ENCODE data around the gene MARCHF7.
"Not testable (repeated sequence)": the region's sequence is repeated elsewhere in the genome, so short reads cannot be mapped to it uniquely, and the experiment has no call there.

MARCHF7 gene

GRCh38 chr2:159712143-159712928 is at the start of gene MARCHF7:
MARCHF7 (plus strand) TSS chr2:159712506; CDS start chr2:159729023, 16,517 bp downstream.
- peak within 1 kb of the TSS; percentile 100 for H3K4me3 Mint-ChIP-seq
- H3K9me3 Mint-ChIP-seq = no peaks in the 10 kb centered on the region
- peaks cover 34% of the 10 kb centered on the region for H3K36me3 Mint-ChIP-seq (ENCODE audit: low read depth)
- H3K27ac Mint-ChIP-seq = peak within 1 kb of the TSS; percentile 81 to 100 (median 100)
- no peaks in the 10 kb centered on the region for H3K27me3 Mint-ChIP-seq (ENCODE audit: low read depth)
- peak; percentile 36 to 61 (median 40) for TF ChIP-seq CTCF (IDR thresholded peaks at IDR 0.05; ENCODE audit: unreplicated experiment in 3 of 3)
- H3K4me1 Mint-ChIP-seq = peaks cover 37% of the 10 kb centered on the region

GRCh38 chr2:159667423-159667822 is 44.9 kb upstream of the MARCHF7 start:
- not testable (repeated sequence) for H3K27ac Mint-ChIP-seq; H3K4me1 Mint-ChIP-seq; H3K9me3 Mint-ChIP-seq; H3K27me3 Mint-ChIP-seq (ENCODE audit: low read depth); H3K4me3 Mint-ChIP-seq
- H3K36me3 Mint-ChIP-seq (ENCODE audit: low read depth) = peaks cover 29% of the 10 kb centered on the region

- peaks cover 25% of the 10 kb centered on the region for H3K36me3 Mint-ChIP-seq (ENCODE audit: low read depth)
- H3K27me3 Mint-ChIP-seq (ENCODE audit: low read depth) = no peaks in the 10 kb centered on the region
- no peaks in the 10 kb centered on the region for H3K4me1 Mint-ChIP-seq
- no peak overlapping the region for H3K4me3 Mint-ChIP-seq
- H3K27ac Mint-ChIP-seq = no peak overlapping the region
- H3K9me3 Mint-ChIP-seq = peaks cover 6% of the 10 kb centered on the region
- no peak for TF ChIP-seq CTCF (IDR thresholded peaks at IDR 0.05; ENCODE audit: unreplicated experiment in 3 of 3)
Measured at GRCh38 chr2:159671047-159671446, 41.3 kb upstream of the MARCHF7 start.

- no peaks in the 10 kb centered on the region for H3K27me3 Mint-ChIP-seq (ENCODE audit: low read depth)
- H3K4me1 Mint-ChIP-seq = peaks cover 2% of the 10 kb centered on the region
- peak; percentile 21 to 40 (median 38) for TF ChIP-seq CTCF (IDR thresholded peaks at IDR 0.05; ENCODE audit: unreplicated experiment in 3 of 3)
- H3K9me3 Mint-ChIP-seq = no peaks in the 10 kb centered on the region
- no peak overlapping the region for H3K27ac Mint-ChIP-seq
- no peaks in the 10 kb centered on the region for H3K36me3 Mint-ChIP-seq (ENCODE audit: low read depth)
- H3K4me3 Mint-ChIP-seq = no peak overlapping the region
Measured at GRCh38 chr2:159677654-159678053, 34.7 kb upstream of the MARCHF7 start.

- TF ChIP-seq CTCF (IDR thresholded peaks at IDR 0.05; ENCODE audit: unreplicated experiment in 3 of 3) = no peak
- no peak overlapping the region for H3K4me3 Mint-ChIP-seq
- H3K9me3 Mint-ChIP-seq = no peaks in the 10 kb centered on the region
- H3K4me1 Mint-ChIP-seq = peaks cover 7% of the 10 kb centered on the region
- H3K27me3 Mint-ChIP-seq (ENCODE audit: low read depth) = no peaks in the 10 kb centered on the region
- no peaks in the 10 kb centered on the region for H3K36me3 Mint-ChIP-seq (ENCODE audit: low read depth)
- H3K27ac Mint-ChIP-seq = no peak overlapping the region
Measured at GRCh38 chr2:159680692-159681091, 31.6 kb upstream of the MARCHF7 start.

- peaks cover 7% of the 10 kb centered on the region for H3K4me1 Mint-ChIP-seq
- no peaks in the 10 kb centered on the region for H3K36me3 Mint-ChIP-seq (ENCODE audit: low read depth)
- no peak overlapping the region for H3K4me3 Mint-ChIP-seq
- no peaks in the 10 kb centered on the region for H3K9me3 Mint-ChIP-seq
- no peak overlapping the region for H3K27ac Mint-ChIP-seq
- no peaks in the 10 kb centered on the region for H3K27me3 Mint-ChIP-seq (ENCODE audit: low read depth)
- no peak for TF ChIP-seq CTCF (IDR thresholded peaks at IDR 0.05; ENCODE audit: unreplicated experiment in 3 of 3)
Measured at GRCh38 chr2:159683817-159684216, 28.5 kb upstream of the MARCHF7 start.

Measured in nephron (organoid).